ENCODE measurements around the gene EIF3B.

- TF ChIP-seq POLR2A (IDR thresholded peaks at IDR 0.05): no peak
- TF ChIP-seq CTCF (IDR thresholded peaks at IDR 0.05): no peak
Observed at GRCh38 chr7:2357571-2357970, 2.9 kb downstream of the EIF3B start.

Measured in testis (tissue), 2 donors.